ENCODE measurements around the gene PRKCE. TPM values are rescaled to one million over a fixed set of nuclear protein-coding genes. Genes with fewer than 3 reads are reported as not detected.

Gene PRKCE
- total and polyA plus RNA-seq, 7 donors, result 3.0 to 22.8 (median 16.1) TPM

- Histone ChIP-seq H3K4me1 (no peaks in the 10 kb centered on the region), H3K4me3 (no peak overlapping the region), H3K27me3 (ENCODE audit: insufficient read depth in 3 of 3, low read length in 2 of 3) (no peaks in the 10 kb centered on the region), H3K27ac (no peak overlapping the region), H3K36me3 (ENCODE audit: insufficient read depth in 1 of 2, low read depth in 1 of 2) (no peaks in the 10 kb centered on the region), H3K9me3 (no peaks in the 10 kb centered on the region)
- ATAC-seq (no peak), DNase-seq (no peak)
- intact Hi-C loops (cut with DNase I), result no loop called here
- TF ChIP-seq CTCF (IDR thresholded peaks at IDR 0.05), result no peak
- WGBS, 3 donors, result 72 to 77% (median 74%) methylated on average over 4 of the region's 4 CpGs
Measured at GRCh38 chr2:46151577-46151976, 500.1 kb downstream of the PRKCE start.

- Histone ChIP-seq H3K36me3 (ENCODE audit: insufficient read depth in 1 of 2, low read depth in 1 of 2) (no peaks in the 10 kb centered on the region), H3K9me3 (no peaks in the 10 kb centered on the region), H3K4me1 (no peaks in the 10 kb centered on the region), H3K27ac (no peak overlapping the region), H3K4me3 (no peak overlapping the region), H3K27me3 (ENCODE audit: insufficient read depth in 3 of 3, low read length in 2 of 3) (no peaks in the 10 kb centered on the region)
- no peak for TF ChIP-seq CTCF (IDR thresholded peaks at IDR 0.05)
- intact Hi-C loops (cut with DNase I), result no loop called here
- no peak for ATAC-seq
- WGBS, 3 donors, result 82 to 92% (median 82%) methylated on average over 15 to 23 of the region's 23 CpGs
- DNase-seq, result no peak
Measured at GRCh38 chr2:46153996-46154753, 502.7 kb downstream of the PRKCE start.

- 75 to 81% (median 77%) methylated on average over 9 of the region's 9 CpGs for WGBS, 3 donors
- intact Hi-C loops (cut with DNase I), result no loop called here
- peaks cover 0 to 5% of the 10 kb centered on the region in 2 donors for H3K36me3 ChIP-seq (ENCODE audit: insufficient read depth in 1 of 2, low read depth in 1 of 2)
- no peak overlapping the region for H3K27ac ChIP-seq
- no peak for ATAC-seq
- H3K4me3 ChIP-seq, result no peak overlapping the region
- H3K4me1 ChIP-seq, result no peaks in the 10 kb centered on the region
- no peaks in the 10 kb centered on the region for H3K27me3 ChIP-seq (ENCODE audit: insufficient read depth in 3 of 3, low read length in 2 of 3)
- no peaks in the 10 kb centered on the region for H3K9me3 ChIP-seq
- no peak for DNase-seq
- no peak for TF ChIP-seq CTCF (IDR thresholded peaks at IDR 0.05)
Measured at GRCh38 chr2:46157072-46157965, 505.8 kb downstream of the PRKCE start.

GRCh38 chr2:46157966-46158310, 506.5 kb downstream of the PRKCE start:
- H3K4me1 ChIP-seq, result no peaks in the 10 kb centered on the region
- peaks cover 0 to 5% of the 10 kb centered on the region in 2 donors for H3K36me3 ChIP-seq (ENCODE audit: insufficient read depth in 1 of 2, low read depth in 1 of 2)
- no peak overlapping the region for H3K27ac ChIP-seq
- 100% methylated on average over 1 of the region's 1 CpG for WGBS, 3 donors
- no peak for TF ChIP-seq CTCF (IDR thresholded peaks at IDR 0.05)
- intact Hi-C loops (cut with DNase I), result no loop called here
- no peak overlapping the region for H3K4me3 ChIP-seq
- no peak for DNase-seq
- H3K9me3 ChIP-seq, result no peaks in the 10 kb centered on the region
- H3K27me3 ChIP-seq (ENCODE audit: insufficient read depth in 3 of 3, low read length in 2 of 3), result no peaks in the 10 kb centered on the region
- ATAC-seq, result no peak

All from psoas muscle (tissue), 8 donors.